NCI-H1105 treated with DMSO at 0.1 percent for 48 hours (cell line): ENCODE data around the gene TTYH1.
"Not testable (repeated sequence)": the region's sequence is repeated elsewhere in the genome, so short reads cannot be mapped to it uniquely, and the experiment has no call there.

Experiments used
- DNase-seq: peaks from one replicate; lab custom pipeline; 2025; lab: John Stamatoyannopoulos, UW

TTYH1 gene

DNA sequence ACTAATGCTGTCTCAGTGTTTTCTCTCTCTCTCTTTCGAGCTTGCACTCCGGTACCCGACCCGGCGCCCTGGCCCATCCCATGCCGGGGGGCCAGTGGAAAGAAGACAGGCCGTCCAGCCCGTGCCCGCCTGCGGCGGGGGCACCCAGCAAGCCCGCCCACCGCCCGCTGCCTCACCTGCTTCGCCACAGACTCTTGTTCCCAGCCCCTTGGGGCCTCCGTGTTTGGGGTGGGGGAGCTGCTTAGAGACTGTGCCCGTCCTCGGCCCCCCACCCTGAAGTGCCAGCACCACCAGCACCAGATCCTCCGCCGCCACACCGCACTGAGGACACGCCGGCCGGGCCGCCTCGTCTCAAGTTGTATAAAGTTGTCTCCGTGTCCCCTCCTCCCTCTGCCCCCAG, 45.9 kb downstream of the TTYH1 start:
- no peak for DNase-seq

GRCh38 chr19:54461613-54462012, 46.3 kb downstream of the TTYH1 start:
- no peak for DNase-seq

DNA sequence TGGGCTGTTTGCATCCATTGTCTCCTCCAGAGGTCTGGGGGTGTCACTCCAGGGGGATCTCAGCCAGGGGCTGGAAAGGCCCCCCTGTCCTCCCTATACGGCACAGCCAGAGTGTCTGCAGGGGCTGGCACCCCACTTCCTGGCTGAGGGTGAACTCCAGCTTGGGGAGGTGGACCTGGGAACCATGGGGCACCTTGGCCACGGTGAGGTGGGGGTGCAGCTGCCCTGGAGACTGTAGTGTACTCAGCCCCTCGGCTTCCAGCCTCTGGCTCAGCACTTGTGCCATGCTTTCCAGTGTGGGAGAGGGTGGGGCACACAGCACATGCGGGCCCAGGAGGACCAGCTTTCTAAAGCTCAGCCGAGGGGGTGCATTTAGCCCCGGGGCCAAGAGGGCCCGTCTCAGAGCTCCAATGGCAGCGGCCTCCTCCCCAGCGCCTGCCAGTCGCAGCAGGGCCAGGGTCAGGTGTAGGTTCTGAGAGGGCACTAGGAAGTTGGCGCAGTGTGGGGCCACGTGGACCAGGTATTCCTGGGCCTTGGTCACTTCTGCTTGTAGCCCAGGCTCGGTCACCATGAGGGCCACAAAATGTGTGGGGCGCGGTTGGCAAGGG, 46.9 kb downstream of the TTYH1 start:
- no peak for DNase-seq

DNA sequence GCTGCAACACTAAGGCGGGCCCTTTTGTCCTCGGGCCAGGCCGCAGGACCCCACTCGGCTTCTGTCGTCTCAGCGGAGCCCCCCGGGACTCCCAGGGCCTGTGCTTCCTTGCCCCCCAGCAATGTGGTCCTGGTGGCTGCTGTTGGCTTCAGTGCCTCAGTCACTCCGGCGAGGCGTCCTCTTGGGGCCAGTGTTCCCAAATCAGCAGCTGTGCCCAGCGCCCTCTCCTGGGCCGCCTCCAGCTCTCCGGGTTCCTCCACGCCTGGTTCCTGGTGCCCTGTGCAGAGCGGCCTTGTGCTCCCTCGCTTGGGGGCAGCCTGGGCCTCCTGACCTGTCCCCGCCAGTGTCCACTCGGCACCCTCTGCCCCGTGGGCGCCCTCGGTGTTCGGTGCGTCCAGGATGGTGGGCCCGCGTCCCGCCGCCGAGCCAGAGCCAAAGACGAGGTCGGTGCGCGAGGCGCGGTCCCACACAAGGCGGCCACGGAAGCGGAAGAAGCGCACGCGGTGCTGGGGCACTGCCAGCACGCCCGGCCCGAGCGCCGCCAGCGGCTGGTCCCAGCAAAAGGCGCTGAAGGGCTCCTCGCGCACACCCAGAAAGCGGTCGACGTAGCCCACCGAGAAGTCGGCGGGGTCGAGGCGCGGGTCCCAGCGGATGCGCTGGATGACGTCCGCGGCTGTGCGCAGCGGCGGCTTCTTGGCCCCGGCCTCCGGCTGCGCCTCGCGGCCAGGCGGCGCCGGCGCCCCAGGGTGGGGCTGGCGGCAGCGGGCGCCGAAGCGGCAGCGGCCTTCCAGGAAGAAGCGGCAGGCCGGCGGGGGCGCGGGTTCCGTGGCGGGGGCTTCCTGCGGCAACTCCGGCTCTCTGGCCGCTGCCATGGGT, 47.6 kb downstream of the TTYH1 start:
- DNase-seq: no peak

DNA sequence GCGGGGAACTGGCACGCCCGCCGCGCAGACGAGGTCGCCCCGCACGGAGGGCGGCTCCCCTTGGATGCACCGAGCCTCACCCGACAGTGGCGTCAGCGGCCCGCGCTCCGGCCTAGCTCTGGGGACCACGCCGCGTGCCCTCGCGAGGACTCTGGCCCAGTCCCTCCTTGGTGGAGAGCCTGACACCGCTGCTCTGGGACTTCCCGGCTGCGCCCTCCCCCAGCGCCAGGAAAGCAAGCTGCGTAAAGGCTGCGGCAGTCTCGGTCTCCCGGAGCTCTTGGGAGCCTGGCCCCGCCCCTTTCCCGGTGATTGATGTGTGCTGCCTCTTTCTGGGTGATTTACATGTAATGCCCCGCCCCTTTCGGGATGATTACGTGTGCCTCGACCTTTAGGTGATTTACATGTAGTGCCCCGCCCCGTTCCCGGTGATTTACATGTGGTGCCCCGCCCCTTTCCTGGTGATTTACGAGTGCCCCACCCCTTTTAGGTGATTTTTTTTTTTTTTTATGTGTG, 48.3 kb downstream of the TTYH1 start, which contains the start of gene LENG9:
Gene LENG9 (minus strand): TSS at position 248 of the 513 bp plus-strand sequence. CDS start 252 bp downstream, outside the sequence.
- peak; percentile 74 for DNase-seq

DNA sequence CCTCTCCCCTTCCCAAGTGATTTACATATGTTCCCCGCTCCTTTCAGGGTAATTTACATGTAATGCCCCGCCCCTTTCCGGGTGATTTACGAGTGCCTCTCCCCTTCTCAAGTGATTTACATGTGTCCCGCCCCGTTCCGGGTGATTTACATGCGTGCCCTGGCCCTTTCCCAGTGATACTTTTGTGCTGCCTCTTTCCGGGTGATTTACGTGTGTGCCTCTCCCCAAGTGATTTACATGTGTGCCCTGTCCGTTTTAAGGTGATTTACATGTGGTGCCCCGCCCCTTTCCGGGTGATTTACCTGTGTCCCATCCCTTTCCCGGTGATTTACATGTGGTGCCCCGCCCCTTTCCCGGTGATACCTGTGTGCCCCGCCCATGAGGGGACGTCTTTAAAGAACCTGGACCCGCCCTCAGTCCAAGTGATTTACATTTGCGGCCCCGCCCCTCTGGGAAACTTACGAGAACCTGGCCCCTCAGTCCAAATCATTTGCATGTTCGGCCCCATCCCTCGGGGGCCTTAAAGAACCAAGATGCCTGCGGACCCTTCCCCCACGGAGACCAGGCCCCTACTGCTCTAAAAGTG, 48.9 kb downstream of the TTYH1 start:
- peak; percentile 65 for DNase-seq

DNA sequence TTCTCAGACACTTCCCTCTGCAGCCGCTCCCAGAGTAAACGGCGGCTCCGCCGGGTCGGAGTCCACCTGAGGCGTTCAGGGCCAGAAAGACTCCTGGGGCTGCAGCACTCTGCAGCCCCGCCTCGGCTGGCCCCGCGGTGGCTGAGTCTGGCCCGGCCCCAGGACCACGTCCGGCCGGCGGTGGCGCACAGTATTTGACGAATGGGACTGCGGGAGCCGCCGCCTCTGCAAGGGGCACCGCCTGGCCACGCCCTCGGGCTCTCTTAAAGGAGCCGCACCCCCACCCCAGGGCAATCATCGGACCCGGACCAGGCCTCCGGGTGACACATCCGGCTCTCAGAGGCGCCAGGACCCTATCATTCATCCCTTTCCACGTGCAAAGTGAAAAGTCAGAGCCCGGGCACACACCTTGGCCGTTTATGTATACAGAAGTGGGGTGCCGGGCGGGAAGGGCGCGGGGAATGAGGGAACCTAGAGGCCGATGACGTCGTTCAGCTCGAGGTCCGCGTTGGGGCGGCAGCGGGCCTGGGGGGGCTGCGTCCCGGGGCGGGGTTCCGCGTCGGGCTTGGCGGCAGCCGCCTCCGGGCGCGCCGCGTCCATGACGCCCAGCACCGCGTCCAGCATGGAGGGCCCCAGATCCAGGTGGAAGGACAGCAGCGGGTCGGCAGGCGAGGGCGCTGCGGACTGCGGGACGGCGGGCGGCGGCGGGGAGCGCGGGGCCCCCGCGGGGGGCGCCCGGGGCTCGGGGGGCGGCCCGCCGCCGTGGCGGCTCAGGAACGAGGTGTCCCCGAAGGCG, 49.6 kb downstream of the TTYH1 start:
- peak; percentile 66 for DNase-seq

DNA sequence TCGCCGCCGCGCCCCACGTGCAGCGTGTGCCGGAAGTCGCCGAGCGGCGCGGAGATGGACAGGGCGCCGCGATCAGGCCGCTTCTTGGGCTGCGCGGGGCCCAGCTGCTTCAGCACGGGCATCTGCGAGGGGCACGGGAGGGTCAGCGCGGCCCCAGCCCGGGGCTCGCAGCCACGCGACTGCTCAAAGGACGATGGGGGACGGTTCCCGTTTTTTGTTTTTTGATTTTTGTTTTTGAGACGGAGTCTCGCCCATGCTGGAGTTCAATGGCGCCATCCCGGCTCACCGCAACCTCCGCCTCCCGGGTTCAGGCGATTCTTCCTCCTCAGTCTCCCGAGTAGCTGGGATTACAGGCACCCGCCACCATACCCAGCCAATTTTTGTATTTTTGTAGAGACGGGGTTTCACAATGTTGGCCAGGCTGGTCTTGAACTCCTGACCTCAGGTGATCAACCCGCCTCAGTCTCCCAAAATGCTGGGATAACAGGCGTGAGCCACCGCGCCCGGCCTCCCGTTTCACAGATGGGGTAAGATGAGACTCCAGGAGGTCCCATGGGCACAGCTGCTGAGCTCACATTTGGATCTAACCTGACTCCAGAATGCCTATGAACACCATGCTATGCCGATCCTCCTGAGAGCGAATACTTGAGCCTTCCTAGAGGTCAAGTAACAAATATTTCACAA, 50.3 kb downstream of the TTYH1 start:
- DNase-seq: no peak

DNA sequence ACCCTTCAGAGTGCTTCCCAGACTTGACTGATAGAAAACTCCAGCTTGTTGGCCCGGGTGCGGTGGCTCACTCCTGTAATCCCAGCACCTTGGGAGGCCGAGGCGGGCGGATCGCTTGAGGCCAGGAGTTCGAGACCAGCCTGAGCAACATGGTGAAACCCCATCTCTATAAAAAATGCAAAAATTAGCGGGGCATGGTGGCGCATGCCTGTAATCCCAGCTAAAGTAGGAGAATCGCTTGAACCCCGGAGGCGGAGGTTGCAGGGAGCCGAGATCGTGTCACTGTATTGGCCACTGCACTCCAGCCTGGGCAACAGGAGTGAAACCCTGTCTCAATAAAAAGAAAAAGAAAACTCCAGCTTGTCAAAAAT, 50.8 kb downstream of the TTYH1 start:
- DNase-seq: not testable (repeated sequence)

DNA sequence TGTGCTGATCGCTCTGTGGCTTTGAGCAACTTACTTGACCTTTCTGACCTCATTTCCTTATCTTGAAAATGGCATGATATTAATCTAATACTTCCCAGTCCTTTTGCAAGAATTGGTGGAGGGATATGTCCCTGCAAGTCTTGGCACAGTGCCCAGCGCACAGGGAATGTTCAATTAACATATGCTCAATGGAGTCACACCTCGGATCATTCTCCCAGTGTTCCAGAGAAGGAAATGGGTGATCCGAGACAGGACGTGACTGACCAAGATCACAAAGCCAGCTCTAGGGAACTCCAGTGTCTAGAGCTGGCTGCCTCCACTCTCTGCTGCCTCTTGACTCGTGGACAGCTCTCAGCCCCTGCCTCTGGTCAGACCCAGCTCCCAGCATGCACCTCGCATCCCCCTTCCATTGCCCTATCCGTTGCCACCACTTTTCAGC, 54.3 kb downstream of the TTYH1 start:
- DNase-seq: peak; percentile 22

DNA sequence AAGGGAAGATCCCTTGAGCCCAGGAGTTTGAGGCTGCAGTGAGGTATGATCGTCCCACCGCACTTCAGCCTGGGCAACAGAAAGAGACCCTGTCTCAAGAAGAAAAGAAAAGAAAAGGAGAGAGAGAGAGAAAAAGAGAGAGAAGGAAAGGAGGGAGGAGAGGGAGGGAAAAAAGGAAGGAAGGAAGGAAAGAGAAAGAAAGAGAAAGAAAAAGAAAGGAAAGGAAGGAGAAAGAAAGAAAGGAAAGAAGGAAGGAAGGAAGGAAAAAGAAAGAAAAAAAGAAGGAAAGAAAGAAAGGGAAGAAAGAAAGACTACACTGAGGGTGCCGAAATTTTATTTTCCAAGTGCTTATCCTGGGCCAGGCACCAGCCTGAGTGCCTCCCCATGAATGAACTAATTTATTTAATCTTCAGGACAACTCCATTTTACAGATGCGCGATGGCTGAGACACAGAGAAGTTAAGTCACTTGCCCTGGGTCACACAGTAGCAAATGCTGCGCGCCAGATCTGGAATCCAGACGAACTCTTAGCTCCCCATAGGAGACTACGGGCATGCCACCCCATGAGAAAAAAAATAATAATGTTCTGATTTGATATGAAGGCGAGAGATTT, 55.1 kb downstream of the TTYH1 start:
- DNase-seq: no peak

DNA sequence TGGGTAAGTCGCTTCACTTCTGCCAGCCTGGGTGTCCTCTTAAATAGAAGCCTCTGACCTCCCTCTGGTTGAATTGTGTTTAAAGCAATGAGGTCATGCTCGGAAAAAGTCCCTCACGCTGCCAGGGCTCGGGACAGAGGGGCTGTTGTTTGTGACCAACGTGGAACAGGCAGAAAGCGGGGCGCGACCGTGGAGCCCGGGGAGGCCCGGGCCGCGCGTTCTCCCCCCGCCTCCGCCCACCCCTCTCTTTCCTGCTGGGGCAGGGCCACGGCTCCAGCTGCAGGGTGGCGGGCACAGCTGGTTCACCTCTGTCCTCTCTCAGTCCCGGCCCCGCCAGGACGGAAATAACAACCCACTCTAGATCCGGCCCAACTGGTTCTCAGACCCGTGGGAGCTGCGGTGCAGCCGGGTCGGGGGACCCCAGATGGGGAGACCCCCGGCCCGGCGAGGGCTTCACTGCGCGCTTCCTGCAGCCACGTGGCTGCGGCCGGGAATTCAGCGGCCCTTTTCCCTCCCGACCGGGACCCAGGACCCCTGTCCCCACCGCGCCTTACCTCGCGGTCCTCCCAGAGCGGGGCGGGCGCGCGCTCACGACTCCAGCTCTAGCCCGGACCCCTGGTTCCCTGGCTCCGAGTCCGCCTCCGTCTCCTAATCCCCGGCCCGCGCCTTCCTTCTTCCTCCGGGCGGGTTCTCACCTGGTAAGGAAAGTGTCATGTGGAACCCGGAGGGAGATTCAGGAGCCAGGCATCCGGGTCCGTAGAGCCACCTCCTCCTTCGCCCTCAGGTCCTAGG, 55.9 kb downstream of the TTYH1 start:
- no peak for DNase-seq

- DNase-seq: no peak
These were observed 58.0 kb downstream of the TTYH1 start, which contains the start of gene CDC42EP5 for GRCh38 chr19:54473071-54473891. TSS of gene CDC42EP5 (minus strand) at chr19:54473296. CDS start at chr19:54465547, 7,749 bp downstream.

DNA sequence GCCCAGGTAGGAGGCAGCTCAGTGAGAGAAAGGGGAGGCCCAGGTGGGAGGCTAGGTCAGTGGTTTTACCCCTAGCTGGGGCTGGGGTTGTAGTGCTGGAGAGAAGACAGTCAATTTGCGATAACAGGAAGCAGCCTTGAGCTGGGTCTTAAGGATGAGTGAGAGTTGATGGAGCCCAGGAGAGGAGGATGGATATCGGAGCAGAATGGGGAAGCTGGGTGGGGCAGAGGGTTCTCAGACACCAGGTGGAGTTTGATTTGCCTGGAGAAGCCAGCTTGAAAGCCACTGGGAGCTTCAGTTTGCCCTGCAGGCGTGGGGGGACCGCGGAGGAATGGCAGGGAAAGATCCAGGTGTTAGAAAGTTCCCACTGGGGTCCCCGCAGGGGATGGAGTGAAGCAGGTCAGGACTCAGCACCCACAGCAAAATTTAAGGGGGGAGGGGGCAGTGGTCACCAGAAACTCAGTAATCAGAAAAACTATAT, 58.7 kb downstream of the TTYH1 start:
- no peak for DNase-seq

DNA sequence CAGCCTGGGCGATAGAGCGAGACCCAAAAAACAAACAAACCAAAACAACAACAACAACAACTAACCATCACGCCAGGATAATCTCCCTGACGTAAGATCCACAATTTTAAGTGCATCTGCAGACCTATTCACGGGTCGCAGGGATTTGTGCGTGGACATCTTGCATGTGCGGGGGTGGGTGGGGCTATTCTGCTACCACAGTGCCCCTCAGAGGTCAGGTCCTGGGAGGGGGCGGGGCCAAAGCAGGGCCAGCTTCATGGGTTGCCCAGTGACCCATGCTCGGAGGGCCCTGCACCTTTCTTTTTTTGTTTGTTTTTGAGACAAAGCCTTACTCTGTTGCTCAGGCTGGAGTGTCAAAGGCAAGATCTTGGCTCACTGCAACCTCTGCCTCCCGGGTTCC, 60.4 kb downstream of the TTYH1 start:
- no peak for DNase-seq

DNA sequence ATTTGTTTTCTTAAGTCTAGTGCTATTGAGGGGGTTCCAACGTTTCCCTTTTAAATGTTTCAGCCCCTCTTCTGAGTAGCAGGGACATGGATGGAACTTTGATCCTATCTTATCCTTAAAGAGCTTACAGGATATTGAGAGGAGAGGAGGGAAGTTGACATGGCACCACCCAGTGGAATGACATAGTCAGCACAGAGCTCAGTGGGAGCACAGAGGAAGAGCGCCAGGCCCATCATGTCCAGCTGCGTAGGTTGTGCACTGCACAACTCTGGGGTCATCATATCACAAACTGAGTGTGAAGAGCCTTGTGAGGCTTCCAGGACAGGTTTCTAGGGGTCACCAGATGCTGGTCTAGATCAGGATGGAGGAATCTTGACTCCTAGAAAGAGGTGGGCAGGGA, 62.4 kb downstream of the TTYH1 start:
- no peak for DNase-seq

- DNase-seq: peak; percentile 58
These were observed 63.5 kb downstream of the TTYH1 start for GRCh38 chr19:54478677-54479266.

DNA sequence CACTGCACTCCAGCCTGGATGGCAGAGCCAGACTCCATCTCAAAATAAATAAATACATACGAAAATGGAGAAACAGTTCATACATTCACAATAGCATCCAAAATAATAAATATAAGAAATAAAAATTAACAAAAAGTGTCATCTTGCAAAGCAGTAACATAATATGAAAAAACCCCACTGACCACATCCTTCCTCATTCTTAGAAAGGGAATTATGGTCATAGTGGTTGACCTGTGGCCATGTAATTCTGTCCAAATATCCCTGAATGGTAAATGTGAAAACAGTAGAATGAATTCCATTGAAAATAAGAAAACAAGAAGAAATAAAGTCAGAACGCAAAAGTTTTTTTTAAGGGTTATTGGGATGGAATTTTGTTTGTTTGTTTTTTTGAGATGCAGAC, 64.8 kb downstream of the TTYH1 start:
- DNase-seq: no peak
